Measurements from ENCODE around the gene BACH2. TPM values are rescaled to one million over a fixed set of nuclear protein-coding genes. Genes with fewer than 3 reads are reported as not detected.

BACH2 gene
- polyA plus RNA-seq, 1 donor (not counting 4 experiments of a cell fraction or from before 2014, with no cell fraction given): 0.50 TPM

DNA sequence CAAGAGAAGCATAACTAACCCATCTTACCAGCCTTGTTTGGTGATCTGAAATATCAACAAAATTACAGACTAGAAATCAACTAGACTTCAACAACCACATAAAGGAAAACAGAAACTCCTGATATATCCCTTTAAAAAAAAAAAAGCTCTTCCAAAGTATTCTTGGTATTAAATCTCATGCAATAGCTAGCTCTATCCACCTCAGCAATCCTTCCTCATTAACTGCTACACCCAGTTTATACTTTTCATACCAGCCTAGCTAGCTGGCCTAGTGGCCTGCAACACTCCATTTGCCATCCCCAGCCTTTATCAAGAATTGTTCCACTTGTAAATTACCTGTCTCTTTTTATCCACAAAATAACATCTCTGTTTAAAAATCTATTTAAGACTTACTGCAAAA, 69.0 kb downstream of the BACH2 start:
- H3K4me3 ChIP-seq (ENCODE audit: control insufficient read depth in 2 of 3, extremely low read depth in 1 of 3, insufficient read depth in 2 of 3, low read depth in 1 of 3, low read length in 3 of 3): no peak overlapping the region
- dilution Hi-C loops (cut with MboI; ENCODE audit: extremely low pct_ligation_motif_present, low sequenced_read_pairs): no loop called here
- peaks cover 3% of the 10 kb centered on the region for H3K9me3 ChIP-seq (ENCODE audit: control insufficient read depth, low read depth, low read length)
- no peaks in the 10 kb centered on the region for H3K79me2 ChIP-seq (ENCODE audit: control insufficient read depth, insufficient read depth, low read length)
- H3K9me1 ChIP-seq (ENCODE audit: control insufficient read depth, extremely low read depth, insufficient read depth, low read length): no peaks in the 10 kb centered on the region
- H2AFZ ChIP-seq (ENCODE audit: control insufficient read depth, low read length): no peak overlapping the region
- no peak overlapping the region for H3K9ac ChIP-seq (ENCODE audit: control insufficient read depth, extremely low read depth, insufficient read depth, low read length)
- H3K27ac ChIP-seq (ENCODE audit: control insufficient read depth, insufficient read depth, low read length): no peak overlapping the region
- no peaks in the 10 kb centered on the region for H3K4me1 ChIP-seq (ENCODE audit: control insufficient read depth, extremely low read depth, insufficient read depth, low read length)
- FAIRE-seq (no peak), DNase-seq (ENCODE audit: low read depth, low spot score) (no peak)
- no peaks in the 10 kb centered on the region for H3K36me3 ChIP-seq (ENCODE audit: control insufficient read depth in 2 of 2, extremely low read depth in 1 of 2, insufficient read depth in 2 of 2, low read length in 2 of 2)
- no peak for TF ChIP-seq EZH2 (IDR thresholded peaks at IDR 0.05; ENCODE audit: low read length)
- TF ChIP-seq CTCF (optimal IDR thresholded peaks at IDR 0.05 in 1 of 3, IDR thresholded peaks at IDR 0.05 in 1 of 3, conservative IDR thresholded peaks at IDR 0.05 in 1 of 3; ENCODE audit: extremely low read depth in 1 of 3, insufficient read depth in 2 of 3, low read length in 3 of 3): no peak
- H3K27me3 ChIP-seq (ENCODE audit: control insufficient read depth, extremely low read depth, insufficient read depth, low read length): no peaks in the 10 kb centered on the region
- no peaks in the 10 kb centered on the region for H4K20me1 ChIP-seq (ENCODE audit: control insufficient read depth, extremely low read depth, insufficient read depth, low read length)
- H3K4me2 ChIP-seq (ENCODE audit: control insufficient read depth, extremely low read depth, insufficient read depth, low read depth, low read length): no peak overlapping the region

DNA sequence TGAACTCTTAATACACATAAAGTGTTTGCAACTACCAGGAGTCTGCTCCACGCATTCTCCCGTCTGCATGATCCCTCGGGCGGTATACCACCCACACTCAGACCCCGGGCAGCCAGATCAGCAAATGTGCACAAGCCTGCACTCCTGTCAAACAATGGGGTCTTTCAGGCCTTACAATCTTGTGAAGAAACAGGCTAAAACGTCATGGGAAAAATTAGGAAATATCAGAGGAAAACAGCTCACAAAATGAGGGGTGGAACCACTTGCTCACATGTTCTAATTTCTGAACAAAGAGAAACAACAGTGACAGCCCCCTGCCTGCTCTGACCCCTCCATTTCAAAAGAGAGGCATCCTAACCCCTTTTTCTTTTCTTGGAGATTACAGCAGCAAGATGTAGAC, 69.4 kb downstream of the BACH2 start:
- Histone ChIP-seq H3K36me3 (ENCODE audit: control insufficient read depth in 2 of 2, extremely low read depth in 1 of 2, insufficient read depth in 2 of 2, low read length in 2 of 2) (no peaks in the 10 kb centered on the region), H3K9me1 (ENCODE audit: control insufficient read depth, extremely low read depth, insufficient read depth, low read length) (no peaks in the 10 kb centered on the region), H3K9ac (ENCODE audit: control insufficient read depth, extremely low read depth, insufficient read depth, low read length) (no peak overlapping the region), H3K27ac (ENCODE audit: control insufficient read depth, insufficient read depth, low read length) (no peak overlapping the region), H3K4me1 (ENCODE audit: control insufficient read depth, extremely low read depth, insufficient read depth, low read length) (peaks cover 4% of the 10 kb centered on the region), H4K20me1 (ENCODE audit: control insufficient read depth, extremely low read depth, insufficient read depth, low read length) (no peaks in the 10 kb centered on the region), H3K4me2 (ENCODE audit: control insufficient read depth, extremely low read depth, insufficient read depth, low read depth, low read length) (no peak overlapping the region), H3K9me3 (ENCODE audit: control insufficient read depth, low read depth, low read length) (peaks cover 3% of the 10 kb centered on the region), H3K4me3 (ENCODE audit: control insufficient read depth in 2 of 3, extremely low read depth in 1 of 3, insufficient read depth in 2 of 3, low read depth in 1 of 3, low read length in 3 of 3) (no peak overlapping the region), H3K79me2 (ENCODE audit: control insufficient read depth, insufficient read depth, low read length) (no peaks in the 10 kb centered on the region), H2AFZ (ENCODE audit: control insufficient read depth, low read length) (no peak overlapping the region), H3K27me3 (ENCODE audit: control insufficient read depth, extremely low read depth, insufficient read depth, low read length) (no peaks in the 10 kb centered on the region)
- DNase-seq (ENCODE audit: low read depth, low spot score) (no peak), FAIRE-seq (no peak)
- dilution Hi-C loops (cut with MboI; ENCODE audit: extremely low pct_ligation_motif_present, low sequenced_read_pairs): no loop called here
- no peak for TF ChIP-seq EZH2 (IDR thresholded peaks at IDR 0.05; ENCODE audit: low read length)
- TF ChIP-seq CTCF (optimal IDR thresholded peaks at IDR 0.05 in 1 of 3, IDR thresholded peaks at IDR 0.05 in 1 of 3, conservative IDR thresholded peaks at IDR 0.05 in 1 of 3; ENCODE audit: extremely low read depth in 1 of 3, insufficient read depth in 2 of 3, low read length in 3 of 3): no peak

Measured in keratinocyte (primary cell).